Lung microvascular endothelial cell (primary cell): ENCODE measurements around the gene ZC2HC1B. TPM values are rescaled to one million over a fixed set of nuclear protein-coding genes. Genes with fewer than 3 reads are reported as not detected.

Experiments used
- DNase-seq, 2 donors: peaks; one replicate each; pipeline versions ENCODE4 v3.0.0 to v3.0.0-alpha.2; 2010; ENCODE audit warnings: low read depth in 2 of 2
- total RNA-seq: library from RNA; depleted of rRNA; stranded (reverse); fragments of >200 nt; gene quantifications from 2 replicates; pipeline ENCODE4 v1.2.1, GENCODE V29; 2014

Gene ZC2HC1B
- total RNA-seq, 1 donor from 2014 or later = not detected

DNA sequence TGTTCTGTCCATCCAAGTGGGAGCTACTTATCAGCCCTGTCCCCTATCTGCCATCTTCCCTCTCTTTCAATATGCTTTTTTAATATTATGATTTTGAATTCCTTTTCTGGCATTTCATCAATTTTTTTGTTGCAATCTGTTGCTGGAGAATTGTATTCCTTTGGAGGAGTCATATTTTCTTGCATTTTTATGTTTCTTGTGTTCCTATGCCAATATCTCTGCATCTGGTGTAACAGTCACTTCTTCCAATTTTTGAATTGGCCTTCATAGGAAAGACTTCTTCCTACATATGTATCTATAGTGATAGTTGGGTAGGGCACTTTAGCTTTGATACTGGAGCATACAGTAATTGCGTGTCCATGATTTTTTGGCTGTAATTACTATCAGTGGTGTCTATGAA is 70.1 kb downstream of the ZC2HC1B start:
- no peak for DNase-seq

DNA sequence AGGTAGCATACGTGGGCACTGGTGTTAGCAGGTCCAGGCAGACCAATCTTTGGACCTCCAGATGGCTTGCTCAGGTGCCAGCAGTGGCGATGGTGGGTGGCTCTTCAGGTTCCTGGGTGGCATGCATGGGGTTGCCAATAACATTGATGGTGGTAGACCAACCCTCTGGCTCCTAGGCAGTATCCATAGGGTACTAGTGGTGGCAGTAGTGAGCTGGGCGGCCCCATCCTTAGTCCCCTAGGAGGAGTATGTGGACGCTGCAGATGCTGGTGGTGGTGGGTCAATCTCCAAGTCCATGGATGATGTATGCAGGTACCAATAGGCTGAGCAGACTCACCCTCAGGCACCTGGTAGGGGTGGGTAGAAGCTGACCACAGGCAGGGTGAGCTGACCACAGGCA is 70.6 kb downstream of the ZC2HC1B start:
- DNase-seq = no peak

- no peak for DNase-seq
Observed at GRCh38 chr6:143936347-143936746, 72.1 kb downstream of the ZC2HC1B start.

DNA sequence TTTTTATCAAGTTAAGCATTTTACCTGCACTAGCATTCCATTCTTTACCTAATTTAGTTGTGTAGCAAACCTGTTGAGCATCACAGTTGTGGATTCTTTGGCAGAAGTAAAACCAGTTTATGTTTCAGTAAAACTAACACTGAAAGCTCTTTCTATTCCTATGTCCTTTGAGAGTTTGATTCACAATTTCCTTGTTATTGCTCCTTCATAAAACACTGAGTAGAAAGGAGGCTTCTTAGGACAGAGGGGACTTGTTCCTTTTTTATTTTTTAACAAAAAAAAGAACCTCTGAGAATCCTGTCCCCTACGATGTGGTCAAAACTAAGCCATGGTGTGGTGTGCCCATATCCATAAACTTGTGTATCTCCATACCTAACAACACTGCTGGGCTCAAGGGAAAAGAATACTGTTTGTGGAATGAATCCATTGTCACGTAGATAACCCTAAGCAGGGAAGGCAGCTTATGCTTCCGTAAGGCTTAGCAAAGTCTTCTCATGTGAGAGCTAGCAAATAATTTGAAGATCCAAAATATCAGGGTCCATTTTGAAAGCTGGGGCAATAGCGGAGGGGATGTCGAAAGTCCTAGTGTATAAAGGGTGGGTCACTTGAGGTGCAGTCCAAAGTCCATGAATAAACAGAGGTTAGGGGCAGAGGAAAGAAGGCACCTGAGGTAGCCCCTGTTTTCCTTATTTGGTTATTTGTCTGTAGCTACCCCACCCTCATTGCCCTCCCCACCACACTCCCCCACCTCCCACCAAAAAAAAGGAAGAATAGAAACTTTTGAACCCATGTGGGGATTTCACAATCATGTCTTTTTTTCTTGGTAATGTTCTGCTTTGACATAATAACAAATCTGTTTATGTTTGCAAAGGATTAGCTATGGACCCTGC is 72.7 kb downstream of the ZC2HC1B start:
- no peak for DNase-seq

DNA sequence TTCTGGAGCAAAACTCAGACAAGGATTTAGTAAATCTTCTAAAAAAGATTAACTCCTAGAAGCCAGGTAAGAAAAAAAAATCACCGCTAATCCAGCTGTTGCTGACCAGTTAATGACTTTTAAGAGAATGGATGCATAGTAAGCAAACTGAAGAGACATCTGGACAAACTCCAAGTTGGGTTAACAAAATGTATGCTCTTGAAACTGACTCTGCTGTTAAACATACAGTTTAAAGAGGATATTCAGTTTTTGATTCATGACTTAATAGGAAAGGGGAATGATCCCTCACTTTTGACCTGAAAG is 73.3 kb downstream of the ZC2HC1B start:
- DNase-seq = no peak

DNA sequence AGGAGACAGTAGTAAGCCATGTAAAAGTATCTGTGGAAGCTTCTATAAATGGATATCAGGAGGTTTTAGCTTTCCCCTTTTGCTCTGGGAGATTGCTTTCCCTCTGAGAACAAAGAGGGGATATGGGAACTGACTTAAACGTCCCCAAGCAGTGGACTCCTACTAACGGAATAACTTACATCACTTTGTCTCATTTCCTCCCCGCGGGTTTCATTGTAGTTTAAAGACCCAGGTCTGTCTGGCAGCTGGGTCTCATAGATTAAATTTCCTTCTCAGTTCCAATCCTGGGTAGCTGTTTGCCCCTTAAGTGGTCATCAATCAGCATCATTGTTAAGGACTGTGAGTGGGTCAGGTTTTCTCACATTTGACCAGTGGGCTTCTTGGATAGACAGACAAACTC is 75.1 kb downstream of the ZC2HC1B start:
- no peak for DNase-seq

DNA sequence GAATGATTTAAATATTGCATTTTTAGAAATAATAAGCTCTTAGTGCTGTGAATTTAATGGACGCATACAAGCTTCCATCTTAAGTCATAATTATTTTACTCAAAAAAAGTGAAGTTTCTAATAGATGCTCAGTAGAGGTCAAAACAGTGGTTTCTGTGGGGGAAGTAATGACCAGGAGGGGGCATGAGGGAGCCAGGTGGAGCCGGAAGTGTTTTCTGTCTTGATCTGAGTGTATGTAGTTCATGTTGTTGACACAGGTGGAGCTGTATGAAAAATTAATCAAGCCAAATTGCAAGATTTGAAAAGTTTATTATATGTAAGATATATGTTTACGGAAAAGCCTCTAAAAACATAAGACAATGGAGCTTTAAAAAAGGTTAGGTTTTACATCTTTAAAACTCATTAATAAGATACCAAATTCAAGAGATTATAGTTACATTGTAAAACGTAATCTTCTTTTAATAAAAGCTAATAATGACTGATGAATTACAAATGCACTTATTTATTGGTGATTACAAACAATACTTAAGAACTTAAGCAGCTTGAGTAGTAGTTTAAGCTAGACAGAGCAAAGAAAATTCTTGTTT is 75.8 kb downstream of the ZC2HC1B start:
- DNase-seq = peak; percentile 42 to 49

DNA sequence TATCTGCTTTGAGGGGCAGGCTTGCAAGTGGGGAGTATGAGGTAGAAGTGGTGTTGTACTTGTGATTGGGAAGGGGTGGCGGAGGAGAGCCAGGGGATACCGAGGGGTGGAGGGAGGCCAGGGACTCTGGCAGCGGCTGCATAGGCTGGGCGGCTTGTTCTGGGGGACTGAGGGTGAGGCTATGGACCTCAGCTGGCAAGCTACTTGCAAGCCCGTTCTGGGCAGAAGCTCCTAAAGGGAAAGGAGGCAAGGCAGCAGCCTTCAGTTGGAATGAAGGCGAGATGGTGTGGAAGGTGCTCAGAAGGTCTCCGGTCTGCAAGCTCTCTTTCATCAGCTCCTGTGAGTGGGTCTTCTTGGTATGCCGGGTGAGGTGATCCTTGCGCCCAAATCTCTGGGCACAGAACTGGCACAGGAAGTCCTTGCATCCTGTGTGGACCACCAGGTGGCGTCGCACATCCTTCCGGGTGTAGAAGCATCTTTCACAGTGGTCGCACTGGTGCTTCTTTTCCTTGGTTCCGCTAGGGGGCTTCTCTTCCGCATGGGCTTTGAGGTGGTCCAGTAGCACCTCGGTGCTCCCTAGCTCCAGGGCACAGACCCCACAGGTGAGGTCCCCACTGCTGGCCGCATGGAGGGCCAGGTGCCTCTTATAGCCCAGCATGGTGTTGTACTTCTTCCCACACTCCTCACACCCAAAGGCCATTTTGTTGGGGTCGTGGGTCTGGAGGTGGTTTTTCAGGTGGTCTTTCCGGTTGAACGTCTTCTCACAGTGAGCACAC is 77.8 kb downstream of the ZC2HC1B start:
- DNase-seq = peak; percentile 17 to 24

GRCh38 chr6:143948208-143948607 is 83.9 kb downstream of the ZC2HC1B start:
- no peak for DNase-seq

DNA sequence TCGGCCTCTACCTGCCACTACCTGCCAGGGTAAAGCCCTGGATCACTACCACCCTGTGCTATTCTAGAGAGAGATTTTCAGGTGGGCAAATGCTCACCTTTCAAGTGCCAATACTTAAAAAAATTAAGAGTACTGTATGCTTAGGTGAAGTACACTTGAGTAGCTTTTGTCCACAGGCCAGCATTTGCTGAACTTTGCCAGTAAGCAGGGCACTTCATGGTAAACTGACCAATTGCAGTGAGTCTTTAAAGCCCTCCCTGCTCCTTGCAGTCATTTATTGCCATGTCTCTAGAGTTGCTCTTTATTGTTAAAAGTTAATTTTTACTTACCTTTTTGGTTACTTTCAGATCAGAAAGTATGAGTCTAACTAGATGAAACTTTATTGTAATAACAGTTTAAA is 85.3 kb downstream of the ZC2HC1B start:
- no peak for DNase-seq

- DNase-seq = no peak
Observed at GRCh38 chr6:143949962-143950361, 85.7 kb downstream of the ZC2HC1B start.

- DNase-seq = no peak
Observed at GRCh38 chr6:143950875-143951274, 86.6 kb downstream of the ZC2HC1B start.

- DNase-seq = no peak
Observed at GRCh38 chr6:143952060-143952778, 87.9 kb downstream of the ZC2HC1B start.

DNA sequence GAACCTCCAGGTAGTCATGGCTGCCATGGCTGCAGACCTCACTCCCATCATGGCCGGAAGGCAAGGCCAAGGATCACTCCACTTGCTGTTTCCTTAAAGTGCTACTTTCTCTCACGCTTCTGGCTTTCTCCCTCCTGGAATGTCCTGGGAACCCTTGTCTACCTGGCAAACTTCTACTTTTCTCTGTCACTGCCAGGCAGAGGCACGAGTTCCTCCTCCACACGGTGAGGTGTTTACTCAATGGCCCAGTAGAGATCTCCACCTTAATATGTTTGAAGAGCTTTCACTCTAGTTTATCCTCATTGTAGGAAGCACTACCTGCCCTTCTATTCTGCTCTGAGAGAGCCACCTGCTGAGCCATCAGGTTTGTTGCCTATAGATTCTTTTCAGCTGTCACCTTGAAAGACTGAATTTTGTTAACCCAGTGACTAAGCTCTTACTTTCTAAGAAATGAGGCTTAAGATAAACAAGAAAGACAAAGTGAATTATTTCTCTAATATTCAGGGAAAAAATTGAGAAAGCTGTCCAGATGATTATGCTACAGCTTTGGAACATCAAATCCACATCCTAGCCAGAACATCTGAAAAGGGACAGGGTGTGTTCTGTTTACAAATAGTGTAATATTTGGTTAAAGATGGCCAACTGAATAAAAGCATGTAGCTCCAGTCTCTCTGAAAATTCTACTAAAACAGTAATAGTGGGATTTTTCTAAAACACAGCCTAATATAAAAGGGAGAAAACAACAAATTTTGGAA is 88.8 kb downstream of the ZC2HC1B start:
- DNase-seq = no peak

- no peak for DNase-seq
Observed at GRCh38 chr6:143953922-143954321, 89.6 kb downstream of the ZC2HC1B start.

GRCh38 chr6:143955971-143956370 is 91.7 kb downstream of the ZC2HC1B start:
- DNase-seq = no peak

- DNase-seq = no peak
Observed at GRCh38 chr6:143957679-143958274, 93.5 kb downstream of the ZC2HC1B start.

DNA sequence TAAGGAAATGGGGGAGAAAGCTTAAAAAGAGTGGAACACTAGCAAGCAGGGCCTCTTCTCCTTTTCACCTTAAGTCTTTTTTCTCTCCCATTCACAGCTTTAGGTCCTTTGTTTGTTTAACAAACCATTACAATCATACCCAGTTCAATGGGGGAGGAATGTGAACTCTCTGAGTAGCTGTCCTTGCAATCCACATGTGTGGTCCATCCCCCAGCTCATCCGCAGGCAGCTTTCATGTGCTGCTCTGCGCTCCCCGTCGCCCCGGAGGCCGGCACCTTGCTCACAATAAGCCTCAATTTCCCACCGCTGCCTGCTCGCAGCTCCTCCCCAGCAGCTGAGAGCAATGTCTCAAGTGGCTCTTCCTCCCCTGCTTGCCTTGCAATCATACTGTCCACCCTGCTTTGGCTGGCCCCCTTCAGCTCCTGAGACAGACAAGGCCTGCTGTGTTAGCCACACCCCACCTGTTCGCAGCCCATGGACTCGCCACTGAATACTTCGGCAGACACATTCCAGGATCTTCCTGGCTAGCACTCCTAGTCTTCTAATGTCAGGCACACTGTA is 94.6 kb downstream of the ZC2HC1B start:
- DNase-seq = no peak

DNA sequence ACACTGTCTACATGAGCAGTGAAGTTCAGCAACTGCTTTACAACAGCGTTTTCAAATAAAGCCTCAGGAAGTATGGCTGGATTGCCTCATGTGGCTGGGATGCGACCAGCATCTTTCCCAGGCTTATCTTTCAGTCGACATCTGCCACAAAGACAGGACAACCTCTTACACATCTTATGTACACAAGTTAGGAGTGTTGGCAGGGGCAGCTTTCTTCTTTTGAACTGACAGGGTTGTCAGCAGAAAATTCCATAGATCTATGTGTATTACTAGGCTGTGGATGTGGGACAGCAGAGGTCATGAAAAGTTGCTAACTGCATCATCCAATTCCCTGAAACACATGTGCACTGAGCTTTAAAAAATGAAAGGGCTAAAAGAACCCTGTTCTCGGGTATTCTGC is 95.7 kb downstream of the ZC2HC1B start:
- no peak for DNase-seq

DNA sequence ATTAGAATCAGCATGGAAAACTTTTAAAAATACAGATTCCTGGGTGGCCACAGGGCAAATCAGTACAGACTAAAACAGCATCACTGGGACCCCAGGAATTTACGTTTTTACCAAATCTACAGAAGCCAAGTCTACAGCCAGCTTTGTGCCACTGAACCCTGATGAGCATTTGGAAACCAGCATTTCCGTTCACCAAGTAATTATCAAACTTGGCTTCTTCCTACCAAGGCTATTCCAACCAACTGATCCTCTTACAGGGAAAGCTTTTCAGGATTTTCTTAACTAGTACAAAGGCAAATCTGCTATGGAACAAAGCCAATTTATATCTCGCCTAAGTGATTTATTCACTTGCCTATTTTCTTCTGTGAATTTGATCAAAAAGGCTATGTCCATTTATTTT is 96.8 kb downstream of the ZC2HC1B start:
- DNase-seq = no peak
